HG03575 (cell line): ENCODE results near the gene SLC22A9.
"Not testable (repeated sequence)": the region's sequence is repeated elsewhere in the genome, so short reads cannot be mapped to it uniquely, and the experiment has no call there.

ENCODE experiments used
- ATAC-seq: cut with Tn5 transposase; IDR thresholded peaks from one replicate; pipeline ENCODE4 v1.9.1; 2021; ENCODE audit not compliant: unreplicated experiment, insufficient number of reproducible peaks, low FRiP score; ENCODE audit errors: extremely low read depth

Gene SLC22A9

DNA sequence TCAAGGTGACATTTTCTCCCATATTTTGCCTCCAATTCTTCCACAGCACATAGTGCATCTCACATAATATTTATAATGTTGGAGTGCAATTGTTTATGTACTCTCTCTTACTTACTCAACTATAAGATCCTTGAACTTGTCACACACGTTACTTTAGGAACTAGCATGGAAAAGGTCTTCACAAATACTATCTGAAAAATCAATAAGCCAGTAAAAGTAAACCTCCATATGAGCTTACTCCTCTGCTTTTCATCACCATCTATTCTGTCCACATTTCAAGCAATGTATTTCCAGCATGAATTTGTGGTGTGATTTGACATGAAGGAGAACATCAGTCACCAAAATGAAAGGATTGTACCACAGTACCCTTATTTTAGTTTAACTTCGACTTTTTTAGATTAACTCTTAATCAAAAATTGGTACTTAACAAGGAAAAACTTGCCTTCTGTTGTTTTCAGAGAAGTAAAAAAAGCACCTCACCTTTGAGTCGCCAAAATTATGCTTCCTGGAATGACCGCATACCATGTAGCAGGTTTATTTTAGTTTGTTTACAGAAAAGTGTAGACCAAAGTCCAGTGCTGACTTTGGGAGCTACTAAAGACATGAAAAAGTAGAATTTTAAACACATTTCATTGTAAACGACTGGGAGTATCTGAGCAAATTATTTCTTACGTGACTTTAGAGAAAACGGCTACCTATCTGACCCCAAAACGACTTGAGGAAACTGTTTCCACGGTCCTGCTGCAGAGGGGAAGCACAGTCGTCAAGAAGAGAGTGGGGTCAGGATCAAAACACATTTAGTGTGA, at the start of gene SLC22A9:
TSS of gene SLC22A9 (plus strand) at position 621 of the 806 bp plus-strand sequence. CDS start 272 bp downstream, outside the sequence.
- no peak for ATAC-seq

DNA sequence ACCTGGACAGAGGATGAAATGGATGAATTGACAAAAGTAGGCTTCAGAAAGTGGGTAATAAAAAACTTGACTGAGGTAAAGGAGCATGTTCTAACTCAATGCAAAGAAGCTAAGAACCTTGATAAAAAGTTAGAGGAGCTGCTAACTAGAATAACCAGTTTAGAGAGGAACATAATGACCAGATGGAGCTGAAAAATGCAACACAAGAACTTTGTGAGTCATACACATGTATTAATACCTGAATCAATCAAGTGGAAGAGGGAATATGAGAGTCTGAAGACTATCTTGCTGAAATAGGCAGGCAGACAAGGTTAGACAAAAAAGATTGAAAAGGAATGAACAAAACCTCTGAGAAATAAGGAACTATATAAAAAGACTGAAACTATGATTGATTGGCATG, 47.9 kb upstream of the SLC22A9 start:
- ATAC-seq: no peak

DNA sequence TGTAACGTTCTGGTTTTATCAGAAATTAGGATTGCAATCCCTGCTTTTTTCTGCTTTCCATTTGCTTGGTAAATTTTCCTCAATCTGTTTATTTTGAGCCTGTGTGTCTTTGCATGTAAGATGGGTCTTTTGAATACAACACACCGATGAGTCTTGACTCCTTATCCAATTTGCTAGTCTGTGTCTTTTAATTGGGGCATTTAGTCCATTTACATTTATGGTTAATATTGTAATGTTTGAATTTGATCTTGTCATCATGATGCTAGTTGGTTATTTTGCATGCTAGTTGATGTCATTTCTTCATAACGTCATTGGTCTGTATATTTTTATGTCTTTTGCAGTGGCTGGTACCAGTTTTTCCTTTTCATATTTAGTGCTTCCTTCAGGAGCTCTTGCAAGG, 34.5 kb upstream of the SLC22A9 start:
- not testable (repeated sequence) for ATAC-seq

DNA sequence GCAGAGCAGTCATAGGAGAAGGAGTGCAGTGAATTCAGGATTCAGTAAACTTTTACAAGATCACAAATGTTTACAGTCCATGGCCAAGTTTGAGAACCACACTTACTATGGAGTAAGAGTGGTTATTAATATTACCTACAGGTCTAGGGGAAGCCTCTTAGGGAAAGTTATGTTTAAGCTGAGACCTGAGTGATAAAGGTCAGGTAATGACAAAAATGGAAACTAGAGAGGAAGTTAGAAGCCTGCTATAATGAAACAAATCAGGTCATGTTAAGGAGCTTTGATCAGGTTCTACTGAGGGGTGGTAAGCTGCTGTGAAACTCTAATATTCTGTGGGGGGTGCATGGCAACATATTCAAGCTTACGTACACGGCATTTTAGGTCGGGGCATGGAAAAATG, 32.5 kb upstream of the SLC22A9 start:
- ATAC-seq: no peak

DNA sequence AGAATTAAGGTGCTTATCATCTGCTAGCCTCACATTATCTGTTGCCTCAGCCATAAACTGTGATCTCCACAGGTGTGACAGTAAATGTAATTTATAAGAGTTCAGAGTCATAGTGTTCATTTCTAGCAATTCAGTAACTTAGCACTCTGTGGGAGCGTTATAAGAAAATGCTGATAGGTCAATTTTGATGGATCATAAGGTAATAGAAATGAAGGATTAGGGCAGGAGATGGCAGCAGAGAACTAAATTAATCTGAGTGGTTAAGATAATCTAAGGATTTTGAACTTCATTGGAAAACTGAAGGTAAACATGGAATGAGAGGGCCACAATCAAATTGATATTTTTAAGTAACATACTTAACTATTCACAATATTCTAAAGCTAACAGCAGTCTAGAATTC, 26.5 kb upstream of the SLC22A9 start:
- ATAC-seq: no peak

DNA sequence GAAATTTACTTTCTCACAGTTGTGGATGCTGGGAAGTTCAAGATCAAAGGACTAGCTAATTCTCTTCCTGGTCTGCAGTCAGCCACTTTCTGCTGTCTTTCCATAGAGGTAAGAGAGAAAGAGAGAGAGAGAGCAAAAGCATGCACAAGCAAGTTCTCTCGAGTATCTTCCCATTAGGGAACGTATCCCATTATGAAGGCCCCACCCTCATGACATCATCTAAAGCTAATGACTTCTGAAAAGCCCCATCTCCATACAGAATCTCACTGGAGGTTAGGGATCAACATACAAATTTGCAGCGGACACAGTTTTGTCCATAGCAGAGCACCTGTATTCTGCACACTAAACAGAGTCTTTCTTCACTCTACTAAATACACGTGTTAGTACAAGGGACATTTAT, 17.4 kb upstream of the SLC22A9 start:
- ATAC-seq: no peak

DNA sequence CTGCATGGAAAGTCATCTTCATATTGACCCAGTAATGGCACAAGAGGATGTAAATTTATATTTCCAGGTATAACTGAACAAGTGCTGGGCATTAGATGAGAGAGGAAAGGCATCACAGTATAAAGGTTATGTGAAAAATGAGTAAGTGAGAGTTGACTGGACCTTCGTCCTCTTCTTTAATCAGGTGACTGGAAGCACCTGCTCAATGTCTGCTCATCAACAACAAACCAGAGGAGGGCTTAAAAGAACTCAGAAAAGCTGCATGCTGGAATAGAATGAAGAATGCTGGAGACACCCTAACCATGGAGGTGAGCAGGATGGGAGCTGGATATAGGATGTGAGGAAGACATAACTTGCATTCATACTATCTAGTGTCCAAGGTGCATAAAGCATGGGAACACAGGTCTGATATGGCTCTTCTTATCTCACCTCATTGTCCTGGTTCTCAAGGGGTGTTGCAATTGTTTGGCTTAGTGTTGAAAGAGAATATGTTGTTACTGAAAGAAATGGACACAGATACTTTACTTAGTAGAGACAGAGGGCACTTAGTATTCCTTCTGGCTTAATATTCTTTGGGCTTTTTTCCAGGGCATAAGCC, 7.3 kb upstream of the SLC22A9 start:
- no peak for ATAC-seq

DNA sequence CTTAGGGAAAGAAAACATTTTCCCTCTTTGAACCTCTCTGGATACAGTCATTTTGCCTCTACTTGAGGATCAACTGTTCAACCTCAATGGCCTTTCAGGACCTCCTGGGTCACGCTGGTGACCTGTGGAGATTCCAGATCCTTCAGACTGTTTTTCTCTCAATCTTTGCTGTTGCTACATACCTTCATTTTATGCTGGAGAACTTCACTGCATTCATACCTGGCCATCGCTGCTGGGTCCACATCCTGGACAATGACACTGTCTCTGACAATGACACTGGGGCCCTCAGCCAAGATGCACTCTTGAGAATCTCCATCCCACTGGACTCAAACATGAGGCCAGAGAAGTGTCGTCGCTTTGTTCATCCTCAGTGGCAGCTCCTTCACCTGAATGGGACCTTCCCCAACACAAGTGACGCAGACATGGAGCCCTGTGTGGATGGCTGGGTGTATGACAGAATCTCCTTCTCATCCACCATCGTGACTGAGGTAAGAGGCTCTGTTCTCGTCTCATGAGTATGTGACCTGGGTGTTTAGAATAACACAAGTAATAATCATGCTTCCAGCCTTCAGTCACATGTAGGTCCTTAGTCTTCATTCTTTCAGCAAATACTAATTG, 495 bp downstream of the SLC22A9 start:
- ATAC-seq: no peak

DNA sequence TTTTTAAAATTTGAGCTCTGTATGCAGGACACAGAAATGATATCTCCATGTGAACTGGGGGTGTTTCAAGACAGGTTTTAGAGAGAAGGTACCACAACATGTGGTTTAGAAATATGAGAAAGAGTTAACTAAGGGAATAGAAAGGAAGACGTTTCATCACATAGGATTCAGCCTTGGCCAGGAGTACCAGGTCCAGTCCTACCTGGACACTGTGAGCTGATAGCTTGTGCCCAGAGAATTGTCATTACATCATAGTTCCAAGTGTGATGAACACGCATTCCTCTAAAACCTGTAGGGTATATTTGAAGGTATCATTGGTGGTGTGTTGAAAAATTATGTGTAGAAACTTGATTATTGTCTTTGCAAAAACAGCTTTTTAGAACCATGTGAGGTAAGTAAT, 1.8 kb downstream of the SLC22A9 start:
- ATAC-seq: no peak

DNA sequence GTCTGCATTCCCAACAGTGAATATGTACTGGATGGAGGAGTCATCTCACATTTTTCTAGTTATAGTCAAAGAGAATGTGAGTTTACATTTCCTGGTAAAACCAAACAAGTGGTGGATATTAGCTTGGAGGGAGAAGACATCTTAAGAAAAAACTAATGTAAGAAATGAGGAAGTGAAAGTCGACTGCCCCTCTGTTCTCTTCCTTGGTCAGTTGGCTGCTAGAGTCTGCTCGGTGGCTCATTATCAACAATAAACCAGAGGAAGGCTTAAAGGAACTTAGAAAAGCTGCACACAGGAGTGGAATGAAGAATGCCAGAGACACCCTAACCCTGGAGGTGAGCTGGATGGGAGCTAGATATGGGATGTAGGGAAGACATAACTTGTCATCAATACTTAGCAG, 5.8 kb downstream of the SLC22A9 start:
- no peak for ATAC-seq

DNA sequence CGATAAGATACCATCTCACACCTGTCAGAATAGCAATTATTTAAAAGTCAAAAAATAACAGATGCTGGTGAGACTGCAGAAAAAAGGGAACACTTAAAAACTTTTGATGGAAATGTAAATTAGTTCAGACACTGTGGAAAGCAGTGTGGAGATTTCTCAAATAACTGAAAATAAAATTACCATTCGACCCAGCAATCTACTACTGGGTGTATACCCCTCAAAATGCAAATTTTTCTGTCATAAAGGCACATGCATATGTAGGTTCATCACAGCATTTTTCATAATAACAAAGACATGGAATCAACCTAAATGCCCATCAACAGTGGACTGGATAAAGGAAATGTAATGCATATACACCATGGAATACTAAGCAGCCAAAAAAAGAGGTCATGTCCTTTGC, 10.5 kb downstream of the SLC22A9 start:
- no peak for ATAC-seq

DNA sequence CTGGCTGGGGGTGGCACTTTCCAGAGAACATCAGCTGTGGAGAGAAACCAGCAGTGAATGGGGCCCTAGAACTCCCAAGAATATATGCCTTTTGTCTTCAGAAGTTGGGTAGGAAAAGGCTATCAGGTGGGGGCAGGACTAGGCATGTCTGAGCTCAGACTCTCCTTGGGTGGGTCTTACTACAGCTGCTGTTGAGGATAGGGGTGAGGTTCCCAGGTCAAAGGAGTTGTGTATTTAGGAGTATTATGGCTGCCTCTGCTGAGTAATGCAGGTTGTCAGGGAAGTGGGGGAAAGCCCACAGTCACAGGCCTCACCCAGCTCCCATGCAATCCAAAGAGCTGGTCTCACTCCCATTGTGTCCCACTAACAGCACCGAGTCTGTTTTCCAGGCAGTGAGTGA, 26.1 kb downstream of the SLC22A9 start:
- no peak for ATAC-seq

DNA sequence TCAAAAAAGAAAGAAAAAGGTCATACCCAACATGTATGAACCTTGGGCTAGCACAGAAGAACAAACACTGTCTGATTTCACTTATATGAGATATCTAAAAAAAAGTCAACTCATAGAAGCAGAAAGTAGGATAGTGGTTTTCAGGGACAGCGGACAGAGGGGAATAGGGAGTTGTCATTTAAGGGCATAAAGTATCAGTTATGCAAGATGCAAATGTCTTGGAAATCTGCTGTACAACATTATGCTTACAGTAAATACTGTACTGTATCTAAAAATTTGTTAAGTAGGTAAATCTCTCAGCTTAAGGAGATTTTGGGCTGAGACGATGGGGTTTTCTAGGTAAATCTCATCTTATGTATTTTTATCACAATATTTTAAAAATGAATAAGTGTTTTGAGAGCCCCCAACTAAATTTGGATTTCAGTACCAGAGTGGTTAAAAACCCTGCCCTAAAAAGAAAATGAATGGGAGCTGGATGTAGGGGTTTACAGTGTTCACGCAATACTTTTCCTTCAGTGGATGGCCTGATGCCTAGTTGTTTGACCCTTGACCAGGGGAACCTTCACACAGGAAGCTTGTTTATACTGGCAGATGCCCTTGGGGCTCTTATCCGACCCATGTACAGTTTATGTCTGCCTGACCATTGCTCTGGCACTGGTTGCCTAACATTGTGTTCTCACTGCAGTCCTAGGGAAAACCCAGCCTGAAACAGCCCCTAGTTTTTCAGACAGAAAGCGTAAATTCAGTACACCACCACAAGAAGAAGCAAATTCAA, 34.8 kb downstream of the SLC22A9 start:
- no peak for ATAC-seq

DNA sequence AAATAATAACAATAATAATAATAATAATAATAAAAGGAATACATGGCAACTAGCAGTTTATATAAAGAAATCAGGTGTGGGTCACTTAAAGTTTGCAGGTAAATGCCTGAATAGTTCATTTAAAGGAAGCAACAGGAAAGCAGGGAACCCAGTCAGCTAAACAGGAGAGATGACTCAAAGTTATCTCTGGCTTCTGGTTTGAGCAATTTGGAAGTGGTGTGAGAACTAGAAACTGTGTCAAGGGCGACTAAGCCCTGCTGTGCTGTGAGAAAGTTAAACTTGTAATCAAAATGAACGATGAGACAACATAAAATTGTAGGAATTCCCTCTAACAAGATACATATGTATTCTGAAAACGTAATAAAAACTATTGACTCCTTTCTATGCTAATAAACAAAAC, 35.5 kb downstream of the SLC22A9 start:
- ATAC-seq: no peak

DNA sequence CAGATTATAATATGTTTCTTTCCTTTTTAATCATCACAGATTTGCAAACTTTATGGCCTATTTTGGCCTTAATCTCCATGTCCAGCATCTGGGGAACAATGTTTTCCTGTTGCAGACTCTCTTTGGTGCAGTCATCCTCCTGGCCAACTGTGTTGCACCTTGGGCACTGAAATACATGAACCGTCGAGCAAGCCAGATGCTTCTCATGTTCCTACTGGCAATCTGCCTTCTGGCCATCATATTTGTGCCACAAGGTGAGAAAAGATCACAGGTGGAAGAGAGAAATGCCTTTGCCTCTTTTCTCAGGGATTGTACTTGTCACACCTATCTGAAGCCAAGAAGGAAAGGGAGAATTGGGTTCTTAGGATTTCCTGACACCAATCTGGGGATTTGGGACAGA, 36.9 kb downstream of the SLC22A9 start:
- ATAC-seq: no peak

DNA sequence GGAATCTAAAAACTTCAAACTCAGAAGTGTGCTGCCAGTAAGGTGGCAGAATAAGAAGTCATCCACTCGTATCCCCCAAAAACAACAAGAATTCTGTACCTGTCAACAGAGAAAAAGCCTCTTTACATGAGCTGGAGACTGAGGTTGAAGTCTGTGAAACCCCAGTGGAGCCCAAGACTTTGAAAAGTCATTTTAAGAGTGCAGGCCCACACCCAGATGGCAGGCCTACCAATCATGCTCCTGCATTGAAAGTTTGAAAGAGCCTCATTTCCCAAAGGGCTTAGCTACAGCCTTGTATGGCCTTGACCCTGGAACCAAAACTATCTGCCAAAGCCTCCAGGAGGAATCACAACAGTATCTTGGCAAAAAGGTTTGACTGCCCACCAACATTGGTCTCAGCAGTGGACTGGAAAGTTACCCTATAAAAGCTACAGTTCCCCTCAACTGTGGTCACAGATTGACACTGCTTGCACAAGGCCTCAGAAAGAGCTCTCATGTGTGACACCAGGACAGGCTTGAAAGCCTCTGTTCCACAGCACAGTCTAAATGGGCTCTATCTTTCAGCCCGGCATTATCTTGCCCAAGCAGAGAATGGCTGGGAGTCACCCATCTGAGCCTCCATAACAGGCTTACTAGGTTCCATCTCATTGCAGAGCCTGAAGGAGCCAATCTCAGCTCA, 47.7 kb downstream of the SLC22A9 start:
- no peak for ATAC-seq

DNA sequence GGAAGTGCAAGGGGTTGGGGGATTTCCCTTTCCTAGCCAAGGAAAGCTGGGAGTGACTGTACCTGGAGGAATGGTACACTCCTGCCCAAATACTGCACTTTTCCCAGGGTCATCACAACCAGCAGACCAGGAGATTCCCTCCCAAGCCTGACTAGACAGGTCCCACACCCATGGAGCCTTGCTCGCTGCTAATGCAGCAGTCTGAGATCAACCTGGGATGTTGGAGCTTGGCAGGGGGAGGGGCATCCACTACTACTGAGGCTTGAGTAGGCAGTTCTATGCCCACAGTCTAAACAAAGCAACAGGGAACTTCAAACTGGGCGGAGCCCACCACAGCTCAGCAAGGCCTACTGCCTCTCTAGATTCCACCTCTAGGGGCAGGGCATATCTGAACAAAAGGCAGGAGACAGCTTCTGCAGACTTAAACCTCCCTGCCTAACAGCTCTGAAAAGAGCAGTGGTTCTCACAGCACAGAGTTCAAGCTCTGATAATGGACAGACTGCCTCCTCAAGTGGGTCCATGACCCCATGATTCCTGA, 58.5 kb downstream of the SLC22A9 start:
- no peak for ATAC-seq

DNA sequence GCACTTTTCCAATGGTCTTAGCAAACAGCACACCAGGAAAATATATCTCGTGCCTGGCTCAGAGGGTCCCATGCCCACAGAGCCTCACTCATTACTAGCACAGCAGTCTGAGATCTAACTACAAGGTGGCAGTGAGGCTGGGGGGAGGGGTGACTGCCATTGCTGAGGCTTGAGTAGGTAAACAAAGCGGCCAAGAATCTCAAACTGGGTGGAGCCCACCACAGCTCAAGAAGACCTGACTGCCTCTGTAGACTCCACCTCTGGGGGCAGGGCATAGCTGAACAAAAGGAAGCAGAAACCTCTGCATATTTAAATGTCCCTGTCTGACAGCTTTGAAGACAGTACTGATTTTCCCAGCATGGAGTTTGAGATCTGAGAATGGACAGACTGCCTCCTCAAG, 61.1 kb downstream of the SLC22A9 start:
- not testable (repeated sequence) for ATAC-seq

DNA sequence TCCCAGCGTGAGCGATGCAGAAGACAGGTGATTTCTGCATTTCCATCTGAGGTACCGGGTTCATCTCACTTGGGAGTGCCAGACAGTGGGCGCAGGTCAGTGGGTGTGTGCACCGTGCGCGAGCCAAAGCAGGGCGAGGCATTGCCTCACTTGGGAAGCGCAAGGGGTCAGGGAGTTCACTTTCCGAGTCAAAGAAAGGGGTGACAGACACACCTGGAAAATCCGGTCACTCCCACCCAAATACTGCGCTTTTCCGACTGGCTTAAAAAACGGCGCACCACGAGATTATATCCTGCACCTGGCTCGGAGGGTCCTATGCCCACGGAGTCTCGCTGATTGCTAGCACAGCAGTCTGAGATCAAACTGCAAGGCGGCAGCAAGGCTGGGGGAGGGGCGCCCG, 65.8 kb downstream of the SLC22A9 start:
- not testable (repeated sequence) for ATAC-seq
